Neural progenitor cell (in vitro differentiated cells): Measurements from ENCODE around the gene ERVFRD-1.

Experiments
- CTCF ChIP-seq: fragments of 200-600 bp; sonication (generic); IDR thresholded peaks from 2 replicates; pipeline ENCODE4 v1.5.1; 2017; ENCODE audit warnings: antibody characterized with exemption, mild to moderate bottlenecking
- EZH2 ChIP-seq: fragments of 200-600 bp; sonication (generic); IDR thresholded peaks from 2 replicates; pipeline ENCODE4 v1.6.1; 2017; ENCODE audit warnings: antibody characterized with exemption, mild to moderate bottlenecking, moderate library complexity

GRCh38 chr6:11120271-11121005 lies 8.9 kb upstream of the ERVFRD-1 start:
- no peak for TF ChIP-seq CTCF
- no peak for TF ChIP-seq EZH2
